ENCODE results near the gene TRPM3.

GRCh38 chr9:70760228-70760627, 361.2 kb downstream of the TRPM3 start:
- TF ChIP-seq CTCF (IDR thresholded peaks at IDR 0.05) = no peak
- no peak for TF ChIP-seq POLR2A (IDR thresholded peaks at IDR 0.05)

Data from vagina (tissue), 2 donors.